ENCODE data around the gene TRMT10B. TPM values are rescaled to one million over a fixed set of nuclear protein-coding genes. Genes with fewer than 3 reads are reported as not detected.
"Not testable (repeated sequence)": the region's sequence is repeated elsewhere in the genome, so short reads cannot be mapped to it uniquely, and the experiment has no call there.

TRMT10B gene
- total RNA-seq, 1 donor = 2.2 TPM

DNA sequence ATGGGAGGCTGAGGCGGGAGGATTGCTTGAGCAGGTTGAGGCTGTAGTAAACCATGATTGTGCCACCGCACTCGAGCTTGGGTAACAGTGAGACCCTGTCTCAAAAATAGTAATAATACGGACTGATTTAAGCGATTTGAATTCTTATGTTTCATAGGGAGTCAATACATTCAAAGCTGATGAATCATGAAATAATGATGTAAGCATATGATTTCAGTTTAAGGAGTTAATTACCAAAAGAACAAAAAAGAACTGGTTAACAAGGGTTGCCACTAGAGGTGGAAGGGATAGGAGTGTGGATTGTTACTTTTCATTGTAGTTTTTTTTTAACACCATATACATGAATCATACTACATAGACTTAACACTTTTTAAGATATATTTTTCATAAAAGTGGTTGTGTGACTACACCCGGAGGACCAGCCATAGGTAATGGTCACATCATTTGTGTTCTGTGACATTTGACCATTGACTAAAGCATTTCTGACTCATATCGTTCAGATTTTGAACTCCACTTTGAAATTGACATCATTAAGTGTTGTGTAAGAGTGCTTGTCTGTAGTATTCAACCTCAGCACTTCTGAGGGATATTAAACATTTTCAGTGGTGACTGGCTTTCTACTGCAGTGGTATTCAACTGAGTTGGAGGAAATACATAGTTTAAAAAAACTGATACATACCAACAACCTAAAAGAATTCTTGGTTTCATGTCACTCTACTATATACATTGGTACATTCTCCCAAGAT is 7.0 kb downstream of the TRMT10B start:
- peak; percentile 68 for DNase-seq (ENCODE audit: low read depth)
- no peak overlapping the region for H3K4me3 ChIP-seq (ENCODE audit: low read depth, low read length)
- TF ChIP-seq, protein P1, sequence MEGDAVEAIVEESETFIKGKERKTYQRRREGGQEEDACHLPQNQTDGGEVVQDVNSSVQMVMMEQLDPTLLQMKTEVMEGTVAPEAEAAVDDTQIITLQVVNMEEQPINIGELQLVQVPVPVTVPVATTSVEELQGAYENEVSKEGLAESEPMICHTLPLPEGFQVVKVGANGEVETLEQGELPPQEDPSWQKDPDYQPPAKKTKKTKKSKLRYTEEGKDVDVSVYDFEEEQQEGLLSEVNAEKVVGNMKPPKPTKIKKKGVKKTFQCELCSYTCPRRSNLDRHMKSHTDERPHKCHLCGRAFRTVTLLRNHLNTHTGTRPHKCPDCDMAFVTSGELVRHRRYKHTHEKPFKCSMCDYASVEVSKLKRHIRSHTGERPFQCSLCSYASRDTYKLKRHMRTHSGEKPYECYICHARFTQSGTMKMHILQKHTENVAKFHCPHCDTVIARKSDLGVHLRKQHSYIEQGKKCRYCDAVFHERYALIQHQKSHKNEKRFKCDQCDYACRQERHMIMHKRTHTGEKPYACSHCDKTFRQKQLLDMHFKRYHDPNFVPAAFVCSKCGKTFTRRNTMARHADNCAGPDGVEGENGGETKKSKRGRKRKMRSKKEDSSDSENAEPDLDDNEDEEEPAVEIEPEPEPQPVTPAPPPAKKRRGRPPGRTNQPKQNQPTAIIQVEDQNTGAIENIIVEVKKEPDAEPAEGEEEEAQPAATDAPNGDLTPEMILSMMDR (IDR thresholded peaks at IDR 0.05; ENCODE audit: insufficient read depth, low read depth, low read length) = no peak

DNA sequence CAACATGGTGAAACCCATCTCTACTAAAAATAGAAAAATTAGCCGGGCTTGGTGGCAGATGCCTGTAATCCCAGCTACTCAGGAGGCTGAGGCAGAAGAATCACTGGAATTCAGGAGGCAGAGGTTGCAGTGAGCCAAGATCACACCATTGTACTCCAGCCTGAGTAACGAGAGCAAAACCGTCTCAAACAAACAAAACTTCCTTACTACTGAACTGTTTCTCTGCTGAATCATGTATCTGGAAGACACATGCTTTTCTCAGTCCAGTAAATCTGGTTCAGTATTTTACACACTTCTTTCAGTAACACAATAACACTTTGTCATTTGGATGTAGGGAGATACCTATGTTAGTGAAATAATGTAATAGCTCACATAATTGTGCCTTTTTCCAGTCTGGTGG is 7.9 kb downstream of the TRMT10B start:
- peak; percentile 55 for DNase-seq (ENCODE audit: low read depth)
- TF ChIP-seq, protein P1 (IDR thresholded peaks at IDR 0.05; ENCODE audit: insufficient read depth, low read depth, low read length) = no peak
- H3K4me3 ChIP-seq (ENCODE audit: low read depth, low read length) = no peak overlapping the region

DNA sequence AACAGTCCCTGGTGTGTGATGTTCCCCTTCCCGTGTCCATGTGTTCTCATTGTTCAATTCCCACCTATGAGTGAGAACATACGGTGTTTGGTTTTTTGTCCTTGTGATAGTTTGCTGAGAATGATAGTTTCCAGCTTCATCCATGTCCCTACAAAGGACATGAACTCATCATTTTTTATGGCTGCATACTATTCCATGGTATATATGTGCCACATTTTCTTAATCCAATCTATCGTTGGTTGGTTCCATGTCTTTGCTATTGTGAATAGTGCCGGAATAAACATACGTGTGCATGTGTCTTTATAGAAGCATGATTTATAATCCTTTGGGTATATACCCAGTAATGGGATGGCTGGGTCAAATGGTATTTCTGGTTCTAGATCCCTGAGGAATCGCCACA is 11.7 kb downstream of the TRMT10B start:
- DNase-seq (ENCODE audit: low read depth); H3K4me3 ChIP-seq (ENCODE audit: low read depth, low read length): not testable (repeated sequence)

DNA sequence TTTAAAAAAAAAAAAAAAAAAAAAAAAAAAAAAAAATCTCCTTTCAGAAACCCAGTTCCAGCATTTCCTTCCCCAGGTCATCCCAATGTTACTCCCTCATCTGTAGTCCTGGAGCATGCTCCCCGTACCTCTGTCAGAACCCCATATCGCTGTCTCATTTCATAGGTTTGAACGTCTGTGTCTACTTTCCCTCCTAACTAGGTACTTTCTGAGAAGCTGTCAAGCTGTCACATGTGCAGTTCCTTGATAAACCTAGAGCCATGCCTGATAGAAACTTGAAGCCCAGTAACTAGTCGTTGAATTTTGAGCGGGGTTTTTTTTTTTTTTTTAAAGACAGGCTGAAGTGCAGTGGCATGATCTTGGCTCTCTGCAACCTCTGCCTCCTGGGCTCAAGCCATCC is 15.7 kb downstream of the TRMT10B start:
- no peak overlapping the region for H3K4me3 ChIP-seq (ENCODE audit: low read depth, low read length)
- TF ChIP-seq, protein P1 (IDR thresholded peaks at IDR 0.05; ENCODE audit: insufficient read depth, low read depth, low read length) = no peak
- no peak for DNase-seq (ENCODE audit: low read depth)

DNA sequence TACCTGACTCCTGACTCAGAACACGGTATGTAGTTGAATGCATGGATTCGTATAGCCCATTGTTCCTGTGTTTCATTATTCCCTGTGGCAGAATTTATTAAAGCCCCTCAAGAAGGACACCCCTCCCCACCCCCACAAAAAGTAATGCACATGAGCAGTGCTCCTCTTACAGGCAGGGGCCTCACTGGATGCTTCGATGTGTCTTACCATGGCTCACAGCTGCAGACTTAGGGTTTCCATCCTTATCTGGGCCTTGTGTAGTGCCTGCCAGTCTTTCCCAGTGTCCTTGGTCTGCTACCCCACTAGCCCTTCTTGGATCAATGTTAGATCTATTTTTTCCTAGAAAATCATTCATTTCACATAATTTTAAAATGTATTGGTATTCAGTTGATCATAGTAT is 16.4 kb downstream of the TRMT10B start:
- TF ChIP-seq, protein P1 (IDR thresholded peaks at IDR 0.05; ENCODE audit: insufficient read depth, low read depth, low read length) = no peak
- DNase-seq (ENCODE audit: low read depth) = no peak
- H3K4me3 ChIP-seq (ENCODE audit: low read depth, low read length) = no peak overlapping the region

DNA sequence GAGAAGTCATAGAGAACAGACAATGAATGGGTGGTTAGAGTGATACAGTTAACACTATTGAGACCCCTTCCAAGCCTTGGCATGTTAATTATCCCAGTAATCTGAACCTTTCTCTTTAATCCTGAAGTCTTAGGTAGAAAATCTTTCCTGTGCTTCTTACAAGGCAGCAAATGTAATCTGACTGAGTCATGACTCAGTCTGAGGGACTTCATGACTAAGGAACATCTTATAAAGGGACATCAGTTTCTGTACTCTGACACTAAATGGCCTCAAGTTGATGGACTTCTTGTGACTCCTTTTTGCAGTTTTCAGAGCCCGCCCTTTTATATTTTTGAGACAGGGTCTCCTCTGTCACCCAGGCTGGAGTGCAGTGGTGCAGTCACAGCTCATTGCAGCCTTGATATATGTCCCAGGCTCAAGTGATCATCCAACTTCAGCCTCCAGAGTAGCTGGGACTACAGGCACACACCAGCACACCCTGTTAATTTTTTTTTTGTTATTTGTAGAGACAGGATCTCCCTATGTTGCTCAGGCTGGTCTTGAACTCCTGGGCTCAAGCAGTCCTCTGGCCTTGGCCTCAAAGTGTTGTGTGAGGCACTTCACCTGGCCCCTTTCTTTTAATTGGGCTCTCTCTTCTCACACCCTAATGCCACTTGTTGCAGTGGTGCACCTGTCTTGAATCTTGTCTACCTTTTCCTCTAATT is 21.8 kb downstream of the TRMT10B start:
- DNase-seq (ENCODE audit: low read depth) = no peak
- TF ChIP-seq, protein P1 (IDR thresholded peaks at IDR 0.05; ENCODE audit: insufficient read depth, low read depth, low read length) = no peak
- H3K4me3 ChIP-seq (ENCODE audit: low read depth, low read length) = no peak overlapping the region

DNA sequence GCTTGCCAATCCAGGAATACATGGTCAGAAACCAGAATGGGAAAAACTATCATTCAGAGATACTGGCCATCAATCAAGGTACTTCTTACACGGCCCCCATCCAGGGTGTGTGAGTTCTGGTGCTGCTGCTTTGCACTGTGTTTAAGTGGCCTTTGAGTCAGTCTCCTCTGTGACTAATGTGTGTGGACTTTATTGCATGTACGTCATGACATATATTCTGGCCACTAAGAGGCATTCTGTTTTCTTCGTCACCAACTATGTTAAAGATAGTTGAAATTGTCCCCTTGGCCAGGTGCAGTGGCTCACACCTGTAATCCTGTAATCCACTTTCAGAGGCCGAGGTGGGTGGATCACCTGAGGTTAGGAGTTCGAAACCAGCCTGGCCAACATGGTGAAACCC is 22.7 kb downstream of the TRMT10B start:
- peak; percentile 32 for DNase-seq (ENCODE audit: low read depth)
- no peak overlapping the region for H3K4me3 ChIP-seq (ENCODE audit: low read depth, low read length)
- TF ChIP-seq, protein P1 (IDR thresholded peaks at IDR 0.05; ENCODE audit: insufficient read depth, low read depth, low read length) = no peak
